Measurements from ENCODE around the gene ZDHHC20.

The ZDHHC20 gene

GRCh38 chr13:21362741-21363140, 96.4 kb downstream of the ZDHHC20 start:
- no peak for DNase-seq (ENCODE audit: low read depth, low spot score)

- no peak for DNase-seq (ENCODE audit: low read depth, low spot score)
Observed at GRCh38 chr13:21361706-21362105, 97.4 kb downstream of the ZDHHC20 start.

GRCh38 chr13:21361123-21361522, 98.0 kb downstream of the ZDHHC20 start:
- no peak for DNase-seq (ENCODE audit: low read depth, low spot score)

GRCh38 chr13:21360463-21360862, 98.6 kb downstream of the ZDHHC20 start:
- no peak for DNase-seq (ENCODE audit: low read depth, low spot score)

DNA sequence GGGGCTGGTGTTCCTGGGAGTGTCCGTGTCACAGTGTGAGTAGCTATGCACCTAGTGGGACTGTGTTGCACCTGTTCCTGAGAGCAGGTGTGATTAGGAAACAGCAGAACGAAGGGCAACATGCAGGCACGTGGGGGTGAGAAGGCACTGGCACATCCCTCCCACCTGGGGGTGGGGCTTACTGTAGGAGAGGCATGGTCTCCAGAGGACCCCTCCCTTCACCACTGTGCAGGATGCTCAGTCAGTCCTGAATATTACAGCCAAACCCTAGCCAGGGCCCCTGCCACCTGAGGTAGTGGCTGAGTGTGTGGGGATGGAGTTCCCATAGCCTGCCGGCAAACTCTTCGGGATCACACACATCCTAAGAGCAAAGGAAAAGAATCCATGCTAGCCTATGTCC, 99.2 kb downstream of the ZDHHC20 start:
- DNase-seq (ENCODE audit: low read depth, low spot score), result no peak

GRCh38 chr13:21355304-21355703, 103.8 kb downstream of the ZDHHC20 start:
- no peak for DNase-seq (ENCODE audit: low read depth, low spot score)

DNA sequence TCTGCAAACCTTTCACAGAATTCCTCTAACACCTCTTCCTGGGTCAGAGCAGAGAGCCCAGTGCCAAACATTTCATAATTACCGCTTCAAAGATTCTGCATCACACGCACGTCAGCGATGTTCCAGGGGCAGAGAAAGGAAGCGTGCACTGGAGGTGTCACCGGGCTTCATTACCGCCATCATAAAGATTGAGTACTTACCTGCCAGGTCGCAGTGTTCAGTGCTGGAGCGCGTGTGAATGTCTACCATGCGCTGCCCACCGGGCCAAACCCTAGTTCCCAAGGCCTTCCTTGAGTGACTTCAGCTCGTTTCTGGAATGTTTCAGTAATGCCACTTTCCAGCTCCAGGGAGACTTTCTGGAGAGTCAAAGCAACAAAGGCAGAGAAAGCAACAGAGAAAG, 104.4 kb downstream of the ZDHHC20 start:
- no peak for DNase-seq (ENCODE audit: low read depth, low spot score)

- DNase-seq (ENCODE audit: low read depth, low spot score), result no peak
Observed at GRCh38 chr13:21348488-21349120, 110.5 kb downstream of the ZDHHC20 start.

- DNase-seq (ENCODE audit: low read depth, low spot score), result no peak
Observed at GRCh38 chr13:21347753-21348318, 111.3 kb downstream of the ZDHHC20 start.

DNA sequence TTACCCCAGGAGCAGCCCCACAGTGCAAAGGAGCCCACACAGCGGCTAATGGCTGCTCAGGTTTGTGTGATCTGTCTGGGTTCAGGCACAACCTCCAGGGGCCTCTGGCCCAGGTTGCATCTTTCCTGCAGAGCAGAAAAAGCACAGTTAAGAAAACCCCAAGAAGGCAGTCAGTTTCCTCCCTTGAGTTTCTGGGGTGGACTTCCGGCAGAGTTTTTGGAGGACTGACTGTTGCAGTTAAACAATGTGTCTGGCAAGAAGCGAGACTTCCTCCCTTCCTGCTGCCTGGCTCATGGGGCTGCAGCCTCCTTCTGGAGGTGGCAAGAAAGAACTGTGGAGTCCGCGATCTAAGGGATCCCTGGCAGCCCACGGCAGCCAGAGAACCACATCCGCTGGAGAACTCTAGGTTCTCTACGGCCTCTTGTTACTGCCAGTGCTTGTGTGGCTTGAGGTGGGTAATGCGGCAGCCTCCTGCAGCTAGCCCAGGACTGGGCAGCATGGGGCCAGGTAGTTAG, 114.4 kb downstream of the ZDHHC20 start:
- DNase-seq (ENCODE audit: low read depth, low spot score), result no peak

- no peak for DNase-seq (ENCODE audit: low read depth, low spot score)
Observed at GRCh38 chr13:21343659-21344058, 115.4 kb downstream of the ZDHHC20 start.

GRCh38 chr13:21342699-21343442, 116.2 kb downstream of the ZDHHC20 start:
- DNase-seq (ENCODE audit: low read depth, low spot score), result no peak

GRCh38 chr13:21341637-21342422, 117.3 kb downstream of the ZDHHC20 start:
- no peak for DNase-seq (ENCODE audit: low read depth, low spot score)

DNA sequence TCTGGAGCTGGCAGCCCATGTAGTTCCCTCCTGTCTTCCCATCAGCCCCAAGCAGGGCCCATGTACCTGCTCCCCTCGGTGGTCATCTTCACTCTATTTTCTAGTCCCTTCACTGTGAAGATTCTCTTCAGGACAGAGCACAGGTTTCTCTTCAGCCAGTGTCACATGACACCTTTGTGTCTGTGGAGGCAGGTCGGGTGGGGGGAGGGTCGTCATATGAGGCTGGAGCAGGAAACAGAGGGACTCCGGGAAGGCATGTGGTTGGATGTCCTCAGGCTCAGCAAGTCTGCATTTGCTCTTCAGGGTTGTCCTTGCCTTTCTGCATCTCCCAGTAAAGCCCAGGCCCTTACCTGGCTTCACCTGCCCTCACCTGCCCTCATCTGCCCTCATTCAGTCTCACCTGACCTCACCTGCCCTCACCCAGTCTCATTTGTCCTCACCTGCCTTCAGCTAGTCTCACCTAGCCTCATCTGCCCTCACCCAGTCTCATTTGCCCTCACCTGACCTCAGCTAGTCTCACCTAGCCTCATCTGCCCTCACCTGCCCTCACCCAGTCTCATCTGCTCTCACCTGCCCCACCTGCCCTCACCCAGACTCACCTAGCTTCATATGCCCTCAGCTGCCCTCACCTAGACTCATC, 120.3 kb downstream of the ZDHHC20 start:
- DNase-seq (ENCODE audit: low read depth, low spot score), result no peak

- no peak for DNase-seq (ENCODE audit: low read depth, low spot score)
Observed at GRCh38 chr13:21338156-21338555, 120.9 kb downstream of the ZDHHC20 start.

GRCh38 chr13:21336609-21337349, 122.3 kb downstream of the ZDHHC20 start:
- DNase-seq (ENCODE audit: low read depth, low spot score), result no peak

DNA sequence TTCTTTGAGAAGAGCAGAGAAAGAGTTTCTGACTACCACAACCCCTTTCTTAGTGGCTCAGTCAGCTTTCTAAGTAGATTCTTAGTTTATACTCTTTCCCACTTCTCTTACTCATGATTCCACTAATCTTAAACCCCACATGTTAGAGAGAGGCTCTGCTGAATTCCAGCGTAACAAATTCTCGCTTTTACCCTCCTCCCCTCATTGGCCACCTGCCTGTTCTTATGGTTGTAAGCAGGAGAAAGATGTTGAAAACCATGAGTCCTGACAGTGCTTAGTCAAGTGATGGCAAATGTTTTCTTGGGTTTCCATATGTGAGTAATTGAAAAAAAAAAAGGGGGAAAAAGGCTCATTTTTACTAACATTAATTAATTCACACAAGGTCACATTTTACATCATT, 125.9 kb downstream of the ZDHHC20 start:
- DNase-seq (ENCODE audit: low read depth, low spot score), result no peak

DNA sequence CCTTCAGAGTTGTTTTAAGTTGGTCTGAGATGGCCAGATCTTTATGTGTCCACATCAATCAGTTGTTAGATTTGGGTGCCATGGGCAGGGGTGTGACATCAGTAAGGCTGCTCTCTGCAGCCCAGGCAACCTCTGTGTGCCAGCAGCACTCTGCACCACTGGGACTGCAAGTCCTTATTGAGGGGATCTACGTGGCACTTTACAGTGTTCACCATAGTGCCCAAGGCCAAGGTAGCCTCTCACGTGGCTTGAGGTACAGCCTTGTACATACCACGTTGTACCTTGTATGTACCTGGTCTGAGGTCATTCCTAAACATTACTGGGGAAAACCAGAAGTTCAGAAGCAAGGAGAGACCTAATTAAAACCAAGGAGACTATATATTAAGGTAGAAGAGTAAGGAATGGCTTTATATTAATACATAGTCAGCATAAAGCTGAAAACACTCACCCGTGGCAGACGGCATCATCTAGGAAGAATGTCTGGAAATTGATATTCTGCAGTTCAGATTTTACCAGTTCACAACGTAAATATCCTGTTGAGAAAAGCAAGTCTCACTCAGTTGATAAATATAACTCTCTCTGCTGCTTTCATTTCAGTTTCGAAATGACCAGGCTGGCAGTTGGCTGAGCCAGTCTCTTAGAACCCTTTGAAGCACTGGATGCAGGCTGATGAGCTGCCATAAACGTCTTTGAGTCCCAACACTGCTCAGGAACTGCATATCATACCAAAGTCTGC, 128.8 kb downstream of the ZDHHC20 start:
- no peak for DNase-seq (ENCODE audit: low read depth, low spot score)

- DNase-seq (ENCODE audit: low read depth, low spot score), result no peak
Observed at GRCh38 chr13:21328836-21329477, 130.1 kb downstream of the ZDHHC20 start.

- no peak for DNase-seq (ENCODE audit: low read depth, low spot score)
Observed at GRCh38 chr13:21328201-21328600, 130.9 kb downstream of the ZDHHC20 start.
